Astrocyte of the cerebellum (primary cell): ENCODE results near the gene NFKBIZ.

Source experiments
- DNase-seq: peaks from one replicate; pipeline ENCODE4 v3.0.0-alpha.2; 2011; ENCODE audit warnings: low read depth
- H3K4me3 ChIP-seq: 2 replicates; pipeline ENCODE4 v1.5.1; 2011; ENCODE audit warnings: mild to moderate bottlenecking, low read depth, low read length, moderate library complexity
- CTCF ChIP-seq: IDR thresholded peaks from 2 replicates; pipeline ENCODE4 v1.5.1; 2012; ENCODE audit warnings: low read length, low read depth, moderate library complexity, mild to moderate bottlenecking; ENCODE audit errors: missing control alignments
- in situ Hi-C: cut with HindIII; loops from 2 replicates; pipeline ENCODE4 v1.10.0; 2017; ENCODE audit warnings: low sequenced_read_pairs

The NFKBIZ gene

GRCh38 chr3:101823525-101823924 lies 25.8 kb upstream of the NFKBIZ start:
- in situ Hi-C loops: no loop called here

DNA sequence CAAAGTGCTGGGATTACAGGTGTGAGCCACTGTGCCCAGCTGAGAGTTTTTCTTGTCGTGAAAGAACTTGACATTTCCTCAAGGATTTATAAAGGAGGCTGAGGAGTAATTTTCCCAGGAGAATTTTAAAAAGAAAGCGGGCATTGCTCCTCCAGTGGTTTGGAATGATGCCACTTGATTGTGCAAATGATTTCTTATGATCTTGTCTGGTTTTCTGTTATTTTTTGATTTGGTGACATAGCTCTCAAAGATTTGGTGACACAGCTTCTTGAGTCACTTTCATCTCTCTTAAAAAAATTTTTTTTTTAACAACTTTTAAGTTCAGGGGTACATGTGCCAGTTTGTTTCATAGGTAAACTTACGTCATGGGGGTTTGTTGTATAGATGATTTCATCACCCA lies 24.6 kb upstream of the NFKBIZ start:
- no peak for TF ChIP-seq CTCF
- in situ Hi-C loops: no loop called here
- no peak for DNase-seq
- H3K4me3 ChIP-seq: no peak overlapping the region

More at GRCh38 chr3:101823525-101823924, 25.8 kb upstream of the NFKBIZ start:
- no peak overlapping the region for H3K4me3 ChIP-seq
- DNase-seq: no peak
- no peak for TF ChIP-seq CTCF

- H3K4me3 ChIP-seq: no peak overlapping the region
- no peak for DNase-seq
- in situ Hi-C loops: no loop called here
- no peak for TF ChIP-seq CTCF
Observed at GRCh38 chr3:101825904-101826445, 23.3 kb upstream of the NFKBIZ start.

GRCh38 chr3:101827211-101828174 lies 21.8 kb upstream of the NFKBIZ start:
- in situ Hi-C loops: no loop called here
- H3K4me3 ChIP-seq: peak overlapping the region; percentile 46
- no peak for TF ChIP-seq CTCF
- peak; percentile 55 for DNase-seq

DNA sequence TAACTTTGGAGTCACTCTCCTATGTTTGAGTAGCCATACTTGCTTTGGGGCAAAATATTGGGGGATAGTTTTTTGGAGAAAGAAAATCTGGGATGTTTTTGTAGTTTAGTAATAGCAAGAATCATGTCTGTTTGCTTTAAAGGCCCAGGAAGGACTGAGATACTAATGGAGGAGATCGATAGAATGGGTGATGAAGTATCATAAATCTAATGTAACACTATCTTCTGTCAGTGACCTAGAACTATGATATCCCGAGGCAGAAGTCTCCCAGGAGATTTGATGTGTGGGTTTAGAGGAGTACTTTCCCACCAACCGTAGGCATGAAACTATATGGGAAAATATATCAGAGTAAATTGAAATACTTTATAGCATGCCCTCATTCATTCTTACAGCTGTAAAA lies 21.0 kb upstream of the NFKBIZ start:
- no peak for TF ChIP-seq CTCF
- in situ Hi-C loops: no loop called here
- no peak for DNase-seq
- peak overlapping the region; percentile 46 for H3K4me3 ChIP-seq

DNA sequence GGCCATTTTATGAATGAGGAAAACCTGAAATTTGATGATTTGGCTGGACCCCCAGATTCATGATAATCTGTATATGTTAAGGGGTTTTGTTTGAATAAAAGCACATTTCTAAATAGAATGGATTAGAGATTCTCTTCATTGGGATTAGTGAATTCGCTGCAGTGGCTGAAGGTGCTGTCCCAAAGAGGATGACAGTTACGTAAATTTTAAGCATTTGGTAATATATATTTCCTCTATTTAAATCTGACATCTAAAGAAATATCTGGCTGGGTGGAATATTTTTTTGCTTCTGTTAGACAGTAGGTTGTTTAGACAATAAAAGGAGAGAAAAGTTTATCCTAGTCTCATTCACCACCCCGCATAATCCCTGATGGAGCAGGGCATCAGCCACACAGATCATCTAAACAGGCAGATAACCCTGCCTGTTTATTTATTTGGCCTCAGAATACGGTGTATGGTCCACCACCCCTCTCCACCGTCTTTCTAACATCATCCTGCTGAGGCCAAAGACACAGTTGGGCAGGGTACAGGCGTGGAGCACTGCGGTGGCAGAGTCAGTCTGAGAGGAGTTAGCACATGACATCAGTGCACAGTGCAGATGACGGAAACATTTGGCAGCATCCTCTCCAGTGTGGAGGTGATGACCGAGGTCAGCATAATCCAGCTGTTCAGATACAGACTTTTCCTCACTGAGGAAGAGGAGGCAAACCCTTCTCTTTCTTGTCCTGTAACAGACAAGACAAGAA lies 20.4 kb upstream of the NFKBIZ start:
- peak overlapping the region; percentile 46 for H3K4me3 ChIP-seq
- in situ Hi-C loops: no loop called here
- no peak for DNase-seq
- no peak for TF ChIP-seq CTCF
